GM18526 (cell line): ENCODE data around the gene PDZD2.

Source experiments
- POLR2A ChIP-seq: IDR thresholded peaks from 3 replicates; pipeline ENCODE4 v1.6.1; 2011; ENCODE audit not compliant: insufficient read length; ENCODE audit errors: extremely low read depth

Gene PDZD2

DNA sequence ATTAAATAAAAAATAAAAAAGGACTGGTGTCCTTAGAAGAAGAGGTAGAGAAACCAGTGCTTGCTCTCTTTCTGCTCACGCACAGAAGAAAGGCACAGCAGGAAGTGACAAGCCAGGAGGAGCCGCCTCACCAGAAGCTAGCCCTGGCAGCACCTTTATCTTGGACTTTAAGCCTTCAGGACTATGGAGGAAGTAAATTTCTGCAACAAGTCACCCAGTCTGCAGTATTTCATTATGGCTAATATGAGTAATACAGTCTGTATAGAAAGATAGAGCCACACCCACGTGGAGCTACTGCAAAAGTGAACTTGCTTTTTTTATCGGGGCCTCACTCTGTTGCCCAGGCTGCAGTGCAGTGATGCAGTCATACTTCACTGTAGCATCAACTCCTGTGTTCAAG lies 68.4 kb downstream of the PDZD2 start:
- TF ChIP-seq POLR2A, result no peak

DNA sequence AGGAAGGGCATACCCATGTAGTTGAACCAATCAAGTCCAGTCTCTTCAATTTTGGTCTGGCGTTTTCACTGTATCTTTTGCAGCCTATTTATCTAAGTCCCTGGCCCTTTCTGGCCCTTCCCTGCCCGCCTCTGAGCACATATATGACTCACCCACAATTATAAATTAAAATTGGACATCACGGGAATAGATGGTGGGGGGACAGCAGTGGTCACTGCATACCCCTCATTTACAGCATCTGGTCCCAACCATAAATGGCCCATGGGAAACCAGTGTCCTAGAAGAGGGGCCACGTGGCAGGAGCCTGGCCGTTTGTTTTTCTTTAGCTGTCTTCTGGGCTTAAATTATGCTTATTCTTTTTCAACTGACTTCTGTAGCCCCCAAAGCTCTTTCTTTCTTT lies 69.2 kb downstream of the PDZD2 start:
- TF ChIP-seq POLR2A, result no peak

DNA sequence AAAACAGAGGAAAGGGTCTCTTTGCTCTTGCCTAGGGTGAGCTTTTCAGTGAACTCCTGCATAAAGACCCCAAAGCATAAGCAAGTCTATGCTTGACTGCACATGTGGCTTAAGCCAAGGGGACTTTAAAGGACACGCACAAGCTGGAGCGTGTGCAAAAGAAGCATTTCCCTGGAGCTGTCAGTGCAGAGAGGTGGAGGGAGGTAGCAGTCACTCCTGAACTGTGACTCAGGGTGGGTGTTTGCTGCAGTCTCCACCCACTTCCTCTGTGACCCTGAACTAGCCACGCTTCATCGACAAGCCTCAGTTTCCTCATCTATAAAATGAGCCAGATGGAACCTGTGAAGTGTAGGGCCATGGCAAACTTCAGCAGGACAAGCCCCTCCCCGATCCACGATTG lies 72.4 kb downstream of the PDZD2 start:
- TF ChIP-seq POLR2A, result no peak

DNA sequence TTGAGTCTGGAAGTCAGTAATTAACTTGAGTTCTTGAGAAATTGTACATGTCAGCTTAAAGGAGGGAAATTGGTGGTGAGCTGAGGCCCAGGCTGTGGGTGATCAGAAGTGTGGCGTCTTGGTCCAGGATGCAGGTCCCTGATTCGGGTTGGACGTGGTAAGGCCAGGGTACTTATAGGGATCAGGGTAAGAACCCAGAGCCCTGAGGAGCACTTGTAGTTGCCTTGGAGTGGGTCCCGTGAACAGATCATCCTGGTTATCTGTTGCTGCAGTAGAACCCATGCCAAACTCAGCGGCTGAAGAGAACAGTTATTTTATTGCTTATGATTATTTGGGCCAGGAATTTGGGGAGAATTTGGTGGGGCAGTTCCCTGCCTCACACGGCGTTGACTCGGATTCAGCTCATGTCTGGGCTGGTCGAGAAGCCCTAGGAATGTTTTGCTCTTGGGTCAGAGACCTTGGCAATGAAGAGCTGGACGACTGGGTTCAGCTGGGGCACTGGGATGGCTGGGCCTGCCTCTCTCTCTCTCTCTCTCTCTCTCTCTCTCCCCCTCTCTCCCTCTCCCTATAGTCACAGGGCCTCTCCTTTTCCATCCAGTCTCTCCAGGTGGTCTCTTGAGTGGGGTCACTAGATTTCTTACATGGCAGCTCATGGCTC lies 73.1 kb downstream of the PDZD2 start:
- no peak for TF ChIP-seq POLR2A

DNA sequence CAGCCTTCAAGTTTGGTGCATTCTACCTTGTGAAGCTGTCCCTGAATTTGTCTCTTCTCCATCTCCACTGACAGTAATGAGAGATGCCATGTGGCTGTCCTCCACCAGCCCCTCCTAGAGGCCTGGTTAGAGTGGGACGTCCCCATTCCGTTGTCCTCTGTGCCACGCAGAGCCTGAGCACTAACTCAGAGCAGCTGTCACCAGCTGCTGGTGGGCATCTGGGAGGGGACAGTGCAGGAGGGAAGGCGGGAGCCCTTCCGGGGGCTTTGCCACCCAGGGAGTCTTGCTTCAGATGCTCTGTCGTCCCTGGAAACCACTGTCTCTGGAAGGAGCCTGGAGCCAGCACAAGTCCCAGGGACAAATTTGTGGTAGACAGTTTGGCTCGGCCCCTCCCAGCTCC lies 78.6 kb downstream of the PDZD2 start:
- no peak for TF ChIP-seq POLR2A

DNA sequence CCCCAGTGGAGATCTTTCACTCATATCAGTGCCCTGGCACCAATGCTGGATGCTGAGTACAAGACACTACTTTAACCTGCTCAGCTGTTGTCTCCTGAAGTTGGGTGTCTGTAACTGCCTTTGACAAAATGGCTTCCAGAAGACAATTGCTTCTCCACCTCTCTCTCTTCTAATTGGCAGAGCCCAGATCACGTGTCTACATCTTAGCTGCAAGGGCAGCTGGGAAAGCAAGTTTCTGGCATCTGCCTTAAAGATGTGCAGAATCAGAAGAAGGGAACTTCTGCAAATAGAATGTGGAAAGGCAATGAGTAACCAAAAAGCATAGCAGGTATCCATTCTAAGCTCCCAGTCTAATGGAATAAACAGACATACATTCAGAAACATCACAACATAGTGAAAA lies 81.1 kb downstream of the PDZD2 start:
- no peak for TF ChIP-seq POLR2A

DNA sequence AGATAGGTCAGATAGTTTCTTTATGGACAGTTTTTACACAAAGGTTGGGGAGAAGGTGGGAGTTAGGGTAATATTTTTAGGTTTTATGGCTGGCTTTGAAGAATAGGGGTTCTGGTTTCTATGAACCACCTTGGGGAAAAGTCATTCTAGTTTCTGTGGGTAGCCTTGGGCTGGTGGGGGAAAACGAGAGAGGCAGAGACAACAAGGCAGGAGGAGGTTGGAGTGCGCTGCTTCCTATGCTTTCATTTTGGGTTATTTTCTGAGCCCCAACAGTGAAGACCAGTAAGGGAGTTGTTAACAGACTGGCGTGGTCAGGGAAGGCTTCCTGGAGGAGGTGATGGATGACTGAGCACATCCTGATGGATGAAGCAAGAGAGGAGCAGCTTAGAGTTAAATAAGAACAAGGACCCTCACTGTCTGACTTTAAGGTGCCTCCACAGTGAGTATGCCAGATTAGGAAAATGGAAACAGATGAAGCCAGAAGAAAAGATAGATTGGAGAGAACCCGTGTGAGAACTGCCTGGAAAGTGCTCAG lies 81.9 kb downstream of the PDZD2 start:
- TF ChIP-seq POLR2A, result no peak

DNA sequence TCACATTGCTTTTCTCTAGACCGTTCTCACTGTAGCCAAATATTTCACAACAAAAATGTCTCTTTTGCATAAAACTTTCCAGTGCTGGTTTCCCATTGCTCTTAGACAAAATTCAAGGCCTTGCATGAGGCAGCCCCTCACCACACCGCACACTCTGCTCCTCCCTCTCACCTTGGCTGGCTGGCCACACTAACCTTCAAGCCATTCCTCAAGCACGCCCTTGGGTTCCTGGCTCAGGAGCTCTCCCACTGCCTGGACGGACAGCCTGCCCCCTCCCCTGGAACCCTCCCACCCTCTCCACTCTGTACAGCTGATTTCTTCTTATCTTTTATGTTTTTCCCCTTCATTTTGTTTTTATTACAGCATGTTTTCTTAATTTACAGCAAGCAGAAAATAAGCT lies 83.2 kb downstream of the PDZD2 start:
- no peak for TF ChIP-seq POLR2A

DNA sequence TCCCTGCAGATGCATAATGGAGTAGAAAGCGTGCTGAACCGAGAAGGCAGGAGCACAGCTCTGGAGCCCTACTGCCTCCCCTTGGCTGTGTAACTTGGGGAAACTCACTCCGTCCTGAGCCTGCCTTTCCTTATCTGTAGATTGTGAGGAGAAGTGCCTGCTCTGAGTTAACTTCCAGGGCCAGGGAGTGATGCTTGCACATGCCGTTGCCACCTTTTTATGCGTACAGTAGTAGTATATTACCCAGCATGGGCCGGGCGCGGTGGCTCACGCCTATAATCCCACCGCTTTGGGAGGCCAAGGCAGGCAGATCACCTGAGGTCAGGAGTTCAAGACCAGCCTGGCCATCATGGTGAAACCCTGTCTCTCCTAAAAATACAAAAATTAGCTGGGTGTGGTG lies 87.1 kb downstream of the PDZD2 start:
- no peak for TF ChIP-seq POLR2A

DNA sequence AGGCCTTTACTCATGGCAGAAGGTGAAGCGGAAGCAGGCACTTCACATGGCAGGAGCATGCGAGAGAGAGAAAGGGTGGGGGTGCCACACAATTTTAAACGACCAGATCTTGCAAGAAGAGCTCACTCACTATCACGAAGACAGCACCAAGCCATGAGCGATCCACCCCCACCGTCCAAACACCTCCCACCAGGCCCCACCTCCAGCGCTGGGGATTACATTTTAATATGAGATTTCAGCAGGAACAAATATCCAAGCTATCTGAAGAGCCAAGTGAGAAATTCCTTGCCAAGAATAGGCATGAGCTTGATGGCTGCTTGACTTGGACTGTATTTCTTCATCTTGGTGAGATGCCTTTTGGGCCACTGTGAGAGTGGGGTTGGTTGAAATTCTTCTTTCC lies 88.0 kb downstream of the PDZD2 start:
- TF ChIP-seq POLR2A, result no peak

DNA sequence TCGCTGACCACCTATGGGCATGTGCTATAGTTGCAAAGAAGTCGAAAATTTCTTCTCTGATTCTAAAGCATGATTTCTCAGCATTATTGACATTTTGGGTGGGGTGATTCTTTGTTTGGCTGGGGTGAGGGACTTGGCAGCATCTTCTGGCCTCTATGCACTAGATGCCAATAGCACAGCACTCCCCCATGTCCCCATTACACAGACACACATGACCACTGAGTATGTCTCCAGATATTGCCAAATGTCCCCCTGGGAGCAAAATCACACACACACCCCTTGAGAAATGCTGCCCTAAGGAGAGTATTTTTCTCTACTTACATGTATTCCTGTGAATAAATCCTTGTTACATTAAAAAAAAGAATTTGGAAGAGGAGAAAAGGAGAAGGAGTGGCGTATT lies 89.1 kb downstream of the PDZD2 start:
- TF ChIP-seq POLR2A, result no peak

DNA sequence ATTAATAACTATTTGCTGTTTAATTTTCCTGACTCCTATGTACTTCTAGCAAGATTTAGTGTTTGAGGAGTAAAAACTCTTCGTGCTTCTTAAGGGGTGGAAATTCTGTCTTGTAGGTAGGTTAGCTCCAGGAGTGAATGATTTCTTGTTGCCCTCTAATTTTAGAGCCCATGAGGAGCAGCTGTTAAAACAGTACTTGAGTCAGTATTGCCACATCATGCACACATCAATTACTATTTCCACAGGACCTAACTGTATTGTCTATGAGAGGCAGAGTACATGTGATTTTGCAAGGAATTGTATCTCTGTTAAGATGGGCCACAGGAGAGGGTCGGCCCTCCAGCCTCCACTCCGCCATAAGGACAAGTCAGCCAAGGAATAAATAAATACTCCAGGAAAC lies 91.2 kb downstream of the PDZD2 start:
- TF ChIP-seq POLR2A, result no peak

DNA sequence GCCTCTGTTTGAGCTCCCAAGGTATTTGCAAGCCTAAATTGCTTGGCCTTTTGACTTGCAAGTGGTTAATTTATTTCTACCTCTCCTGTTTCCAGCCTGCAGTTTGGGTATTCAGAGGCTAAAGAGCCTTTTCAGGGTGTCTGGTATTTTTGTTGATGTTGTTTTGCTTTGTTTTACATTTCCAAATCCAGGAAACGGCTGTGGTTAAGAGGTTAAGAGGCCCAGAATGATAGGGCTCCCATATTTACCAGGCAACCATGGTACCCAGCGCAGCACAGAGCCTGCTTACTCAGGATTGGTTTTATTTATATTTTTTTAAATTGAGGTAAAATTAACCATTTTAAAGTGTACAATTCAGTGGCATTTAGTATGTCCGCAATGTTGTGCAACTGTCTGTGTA lies 92.1 kb downstream of the PDZD2 start:
- no peak for TF ChIP-seq POLR2A

DNA sequence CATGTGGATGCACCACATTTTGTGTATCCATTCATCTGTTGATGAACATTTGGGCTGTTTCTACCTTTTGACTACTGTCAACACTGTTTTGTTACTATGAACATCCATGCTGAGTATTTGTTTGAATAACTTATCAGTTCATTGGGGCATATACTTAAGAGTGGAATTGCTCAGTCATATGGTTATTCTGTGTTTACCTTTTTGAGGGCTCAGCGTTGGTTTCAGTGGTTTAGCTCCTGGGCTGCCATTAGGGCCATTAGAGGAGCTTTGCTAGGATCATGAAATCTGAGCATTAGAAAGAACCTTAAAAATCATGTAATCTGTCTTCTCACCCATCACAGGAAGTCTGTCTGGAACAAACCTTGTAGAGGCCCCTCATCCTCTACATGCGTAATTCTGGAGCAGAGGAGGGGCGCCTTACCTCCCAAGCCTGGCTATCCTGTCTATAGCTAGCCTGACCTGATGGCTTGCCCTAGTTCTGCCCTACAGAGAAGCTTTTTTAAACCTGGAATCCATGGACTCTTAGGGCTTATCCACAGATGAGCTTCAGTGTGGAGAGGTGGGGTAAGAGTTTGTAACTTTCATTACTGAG lies 92.9 kb downstream of the PDZD2 start:
- TF ChIP-seq POLR2A, result no peak

DNA sequence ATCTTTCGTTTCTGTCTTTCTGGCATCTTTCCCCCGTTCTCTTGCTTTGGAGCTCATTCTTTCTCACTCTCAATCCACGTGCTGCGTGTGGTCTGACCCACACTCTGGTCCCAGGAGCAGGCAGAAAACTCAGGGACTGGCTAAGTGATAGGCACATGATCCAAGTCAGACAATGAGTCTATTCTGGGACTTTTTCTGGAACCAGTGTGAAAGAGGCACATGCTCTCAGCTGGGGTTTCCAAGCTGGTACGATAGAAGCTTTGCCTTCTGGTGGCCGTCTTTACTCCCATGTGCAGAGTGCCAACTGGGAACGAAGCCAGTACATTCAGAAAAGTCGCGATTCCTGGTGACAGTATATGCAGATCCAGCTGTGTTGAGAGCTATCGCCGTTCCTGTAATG lies 94.4 kb downstream of the PDZD2 start:
- TF ChIP-seq POLR2A, result no peak

DNA sequence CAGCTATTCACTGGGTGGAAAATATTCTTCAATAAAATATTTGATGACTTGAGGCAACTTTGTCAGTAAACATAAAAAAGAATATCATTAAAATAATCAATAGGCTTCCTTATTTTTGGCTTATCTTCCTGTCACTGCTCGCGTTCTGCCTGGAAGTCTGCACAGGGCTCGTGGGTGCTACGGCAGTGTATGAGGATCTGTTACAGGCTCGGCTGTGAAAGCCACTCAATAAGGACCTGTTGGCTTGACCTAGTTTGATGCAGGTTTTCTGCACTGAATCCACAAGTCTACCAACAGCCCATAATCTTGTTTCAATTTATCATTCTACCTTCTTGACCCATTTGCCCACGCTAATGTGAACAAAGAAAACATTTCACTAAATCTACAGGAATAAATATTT lies 97.2 kb downstream of the PDZD2 start:
- no peak for TF ChIP-seq POLR2A

DNA sequence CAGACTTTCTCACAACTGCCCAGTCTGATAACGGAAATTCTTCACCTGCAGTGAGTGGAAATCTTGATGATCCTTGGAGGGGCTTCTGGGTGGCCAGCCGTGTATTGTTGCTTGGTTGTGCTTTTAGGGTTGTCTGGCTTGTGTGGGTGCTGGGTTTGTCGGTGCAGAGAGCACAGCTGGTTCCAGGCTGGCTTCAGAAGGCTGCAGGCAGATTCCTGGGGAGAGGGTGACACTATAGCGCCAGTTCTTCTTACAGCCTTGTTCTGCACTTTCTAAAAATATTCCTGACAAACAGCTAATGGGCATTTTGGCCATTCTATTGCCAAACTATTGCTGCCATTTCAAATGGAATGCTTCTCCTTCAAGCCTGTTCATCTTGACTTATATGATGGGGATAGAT lies 99.3 kb downstream of the PDZD2 start:
- no peak for TF ChIP-seq POLR2A
